IMR-90 (cell line): ENCODE results near the gene TEAD4. TPM values are rescaled to one million over a fixed set of nuclear protein-coding genes. Genes with fewer than 3 reads are reported as not detected.
A peak's percentile ranks its signal among the peaks of the same experiment; 100 is the strongest.

Experiments used
- ATAC-seq: fragments of 200-7000 bp; cut with Tn5 transposase; 2 replicates; pipeline ENCODE4 v1.9.1; 2020; ENCODE audit warnings: low read depth, mild to moderate bottlenecking, moderate library complexity
- BruUV-seq: library from RNA; stranded (reverse); fragments of 400-500 nt; replicated peaks from 2 replicates; lab custom pipeline; 2021; lab: Mats Ljungman, UMichigan
- CTCF ChIA-PET: fragments of 300-600 bp; formaldehyde crosslinking; extraction: SDS; loops from one replicate; lab custom pipeline; 2021; ENCODE audit warnings: antibody characterized with exemption; lab: Yijun Ruan, JAX
- POLR2A ChIA-PET: fragments of 300-600 bp; sonication (Branson Sonifier 250); formaldehyde crosslinking; loops from one replicate; lab custom pipeline; 2022; ENCODE audit warnings: antibody characterized with exemption; ENCODE audit not compliant: unreplicated experiment; lab: Charles Lee
- DNase-seq: peaks from one replicate; pipeline ENCODE4 v3.0.0; 2013
- H2AFZ ChIP-seq: replicated peaks from 2 replicates; pipeline ENCODE3; 2013; ENCODE audit warnings: low read length, mild to moderate bottlenecking; ENCODE audit not compliant: poor library complexity
- H2AK5ac ChIP-seq: 2 replicates; pipeline ENCODE4 v1.6.1; 2013; ENCODE audit warnings: low read depth, low read length, inconsistent platforms
- H2AK9ac ChIP-seq: replicated peaks from 2 replicates; pipeline ENCODE3; 2013; ENCODE audit warnings: mild to moderate bottlenecking, low read depth, low read length, moderate library complexity; ENCODE audit not compliant: poor library complexity
- H2BK120ac ChIP-seq: 2 replicates; pipeline ENCODE4 v1.6.1; 2013; ENCODE audit warnings: low read depth, low read length, inconsistent platforms
- H2BK15ac ChIP-seq: 3 replicates; pipeline ENCODE4 v1.6.1; 2013; ENCODE audit warnings: low read depth, low read length, inconsistent platforms
- H2BK20ac ChIP-seq: 2 replicates; pipeline ENCODE4 v1.6.1; 2013; ENCODE audit warnings: low read depth, mild to moderate bottlenecking, inconsistent platforms, low read length, moderate library complexity
- H2BK5ac ChIP-seq: 2 replicates; pipeline ENCODE4 v1.6.1; 2013; ENCODE audit warnings: mild to moderate bottlenecking, low read depth, low read length, inconsistent platforms; ENCODE audit not compliant: poor library complexity, severe bottlenecking
- H3K14ac ChIP-seq: replicated peaks from 2 replicates; pipeline ENCODE4 v1.6.1; 2013; ENCODE audit warnings: low read depth, low read length, inconsistent platforms
- H3K18ac ChIP-seq: 2 replicates; pipeline ENCODE4 v1.6.1; 2013; ENCODE audit warnings: low read depth, low read length, control low read depth
- H3K23ac ChIP-seq: 2 replicates; pipeline ENCODE4 v1.6.1; 2013; ENCODE audit warnings: low read depth, low read length, inconsistent platforms
- H3K27ac ChIP-seq: 2 replicates; pipeline ENCODE4 v1.5.1; 2013; ENCODE audit warnings: mild to moderate bottlenecking, control low read depth, low read length; ENCODE audit not compliant: insufficient read depth
- H3K27me3 ChIP-seq: 2 replicates; pipeline ENCODE4 v1.6.1; 2013; ENCODE audit warnings: low read length; ENCODE audit not compliant: control insufficient read depth, insufficient read depth
- H3K36me3 ChIP-seq: 2 replicates; pipeline ENCODE4 v1.6.1; 2013; ENCODE audit warnings: low read length, mixed read lengths; ENCODE audit not compliant: control insufficient read depth, insufficient read depth
- H3K4ac ChIP-seq: 2 replicates; pipeline ENCODE4 v1.6.1; 2013; ENCODE audit warnings: low read depth, low read length, inconsistent platforms
- H3K4me1 ChIP-seq: 2 replicates; pipeline ENCODE4 v1.6.1; 2013; ENCODE audit warnings: low read length, mixed read lengths; ENCODE audit not compliant: control insufficient read depth, insufficient read depth
- H3K4me2 ChIP-seq: 2 replicates; pipeline ENCODE4 v1.6.1; 2013; ENCODE audit warnings: low read depth, mild to moderate bottlenecking, control low read depth, low read length, moderate library complexity
- H3K4me3 ChIP-seq: 2 replicates; pipeline ENCODE4 v1.5.1; 2013; ENCODE audit warnings: low read depth, mild to moderate bottlenecking, control low read depth, low read length, moderate library complexity; ENCODE audit not compliant: insufficient read depth
- H3K56ac ChIP-seq: 2 replicates; pipeline ENCODE4 v1.6.1; 2013; ENCODE audit warnings: low read length, inconsistent platforms; ENCODE audit not compliant: insufficient read depth; ENCODE audit errors: extremely low read depth
- H3K79me1 ChIP-seq, 2 experiments: 2 replicates each; pipeline ENCODE4 v1.6.1; 2013; ENCODE audit warnings: low read length in 2 of 2, inconsistent platforms in 1 of 2, low read depth in 1 of 2
- H3K9ac ChIP-seq: 2 replicates; pipeline ENCODE4 v1.6.1; 2013; ENCODE audit warnings: low read depth, low read length, control low read depth
- H3K9me1 ChIP-seq: 2 replicates; pipeline ENCODE4 v1.6.1; 2013; ENCODE audit warnings: low read length, inconsistent platforms; ENCODE audit not compliant: insufficient read depth
- H3K9me3 ChIP-seq: 2 replicates; pipeline ENCODE4 v1.6.1; 2013; ENCODE audit warnings: low read length; ENCODE audit not compliant: control insufficient read depth, insufficient read depth
- H4K20me1 ChIP-seq: 2 replicates; pipeline ENCODE4 v1.6.1; 2013; ENCODE audit warnings: low read length, inconsistent platforms; ENCODE audit not compliant: insufficient read depth
- H4K5ac ChIP-seq: 2 replicates; pipeline ENCODE4 v1.6.1; 2013; ENCODE audit warnings: mild to moderate bottlenecking, low read depth, low read length, control low read depth
- H4K8ac ChIP-seq, 2 experiments: 2 replicates each; pipeline ENCODE4 v1.6.1; 2013; ENCODE audit warnings: low read depth in 2 of 2, low read length in 2 of 2, control low read depth in 1 of 2, inconsistent platforms in 1 of 2
- H4K91ac ChIP-seq: 2 replicates; pipeline ENCODE4 v1.6.1; 2013; ENCODE audit warnings: low read depth, low read length, inconsistent platforms; ENCODE audit not compliant: insufficient read depth
- RAD21 ChIP-seq: IDR thresholded peaks from 2 replicates; pipeline ENCODE4 v1.6.1; 2012; ENCODE audit warnings: low read length, improper control_type of control experiment
- RFX5 ChIP-seq: IDR thresholded peaks from 2 replicates; pipeline ENCODE4 v1.8.0; 2012; ENCODE audit warnings: low read depth, mild to moderate bottlenecking, low read length, moderate library complexity
- WGBS, 2 experiments: methylation state at CpG; one replicate each; pipeline versions ENCODE4 v1.1.5 to v1.1.7; 2013; ENCODE audit warnings: missing lambda C conversion rate in 2 of 2; ENCODE audit not compliant: insufficient read length in 1 of 2; ENCODE audit errors: extremely low coverage in 2 of 2; 5-methylcytosine and 5-hydroxymethylcytosine counted together
- dilution Hi-C: fragments of 300-500 bp; cut with HindIII; formaldehyde crosslinking; loops from one replicate; pipeline ENCODE4 v1.14.3; 2018; ENCODE audit warnings: low sequenced_read_pairs; ENCODE audit not compliant: unreplicated experiment
- in situ Hi-C: fragments of 300-500 bp; cut with MboI; formaldehyde crosslinking; loops from 3 replicates; pipeline ENCODE4 v1.14.3; 2019; ENCODE audit warnings: low sequenced_read_pairs, inconsistent platforms, mixed read lengths
- intact Hi-C: fragments of 100-400 bp; cut with micrococcal nuclease; formaldehyde crosslinking; loops from 2 replicates; pipeline ENCODE4 v1.10.0; 2022
- polyA plus RNA-seq, 3 experiments: library from polyadenylated mRNA; depleted of rRNA; stranded (reverse); fragments of >200 nt; gene quantifications; 2 replicates each; pipeline ENCODE4 v1.2.3, GENCODE V29; 2012; ENCODE audit warnings: low replicate concordance in 1 of 3
- total RNA-seq: library from RNA; depleted of rRNA; stranded (reverse); fragments of >200 nt; gene quantifications from 2 replicates; pipeline ENCODE4 v1.2.3, GENCODE V29; 2012

The TEAD4 gene
- total and polyA plus RNA-seq, 2 of the 4 experiments (the other 2 are of a cell fraction): 8.8 to 24.9 TPM

DNA sequence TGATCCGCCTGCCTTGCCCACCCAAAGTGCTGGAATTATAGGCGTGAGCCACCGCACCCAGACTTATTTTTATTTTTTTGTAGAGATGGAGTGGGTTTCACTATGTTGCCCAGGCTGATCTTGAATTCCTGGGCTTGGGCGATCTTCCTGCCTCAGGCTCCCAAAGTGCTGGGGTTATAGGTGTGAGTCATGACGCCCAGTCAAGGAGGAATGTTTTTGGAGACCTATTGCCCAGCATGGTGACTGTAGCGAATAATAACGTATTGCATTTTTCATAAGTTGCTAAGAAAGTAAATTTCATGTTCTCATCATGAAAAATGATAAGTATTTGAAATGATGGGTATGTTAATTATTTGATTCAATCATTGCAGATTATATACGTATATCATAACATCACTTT, 46.5 kb downstream of the TEAD4 start:
- Histone ChIP-seq H3K9me3 (no peaks in the 10 kb centered on the region), H2AK5ac (no peak overlapping the region), H4K5ac (no peak overlapping the region), H3K27ac (no peak overlapping the region), H2AFZ (no peak overlapping the region), H3K23ac (no peak overlapping the region), H3K4me1 (no peaks in the 10 kb centered on the region), H3K36me3 (peaks cover 10% of the 10 kb centered on the region), H2AK9ac (no peak overlapping the region), H3K4ac (no peak overlapping the region), H4K20me1 (peaks cover 5% of the 10 kb centered on the region; the same call in 1 of the 2 replicates), H4K8ac (no peak overlapping the region), H3K79me1 (peaks cover 2 to 21% of the 10 kb centered on the region in 2 experiments; a peak in 3 of 4 replicates), H3K18ac (no peak overlapping the region), H2BK120ac (no peak overlapping the region), H4K91ac (no peak overlapping the region), H3K9ac (no peak overlapping the region), H3K27me3 (no peaks in the 10 kb centered on the region), H2BK5ac (no peak overlapping the region), H3K14ac (no peak overlapping the region), H3K56ac (no peak overlapping the region), H3K9me1 (peaks cover 5% of the 10 kb centered on the region; the same call in 1 of the 2 replicates), H3K4me2 (no peak overlapping the region), H3K4me3 (no peak overlapping the region), H2BK15ac (no peak overlapping the region), H2BK20ac (no peak overlapping the region)
- CTCF ChIA-PET: no interaction called here
- peak; percentile 35 for DNase-seq
- WGBS, 2 experiments: 100% methylated on average over 1 of the region's 8 CpGs; no CpG with 5 or more reads in 1 of the 2 experiments
- intact Hi-C loops (no loop called here), in situ Hi-C loops (no loop called here), dilution Hi-C loops (no loop called here)
- ATAC-seq: no peak
- BruUV-seq: no TSS peak
- TF ChIP-seq RFX5 (no peak), RAD21 (no peak)
- POLR2A ChIA-PET: no interaction called here
